ENCODE results near the gene DGKQ. TPM values are rescaled to one million over a fixed set of nuclear protein-coding genes. Genes with fewer than 3 reads are reported as not detected.

The DGKQ gene
- total and polyA plus RNA-seq, 2 of the 13 experiments (the other 11 are each of a cell fraction or from before 2014, with no cell fraction given), result 4.5 to 7.2 TPM

DNA sequence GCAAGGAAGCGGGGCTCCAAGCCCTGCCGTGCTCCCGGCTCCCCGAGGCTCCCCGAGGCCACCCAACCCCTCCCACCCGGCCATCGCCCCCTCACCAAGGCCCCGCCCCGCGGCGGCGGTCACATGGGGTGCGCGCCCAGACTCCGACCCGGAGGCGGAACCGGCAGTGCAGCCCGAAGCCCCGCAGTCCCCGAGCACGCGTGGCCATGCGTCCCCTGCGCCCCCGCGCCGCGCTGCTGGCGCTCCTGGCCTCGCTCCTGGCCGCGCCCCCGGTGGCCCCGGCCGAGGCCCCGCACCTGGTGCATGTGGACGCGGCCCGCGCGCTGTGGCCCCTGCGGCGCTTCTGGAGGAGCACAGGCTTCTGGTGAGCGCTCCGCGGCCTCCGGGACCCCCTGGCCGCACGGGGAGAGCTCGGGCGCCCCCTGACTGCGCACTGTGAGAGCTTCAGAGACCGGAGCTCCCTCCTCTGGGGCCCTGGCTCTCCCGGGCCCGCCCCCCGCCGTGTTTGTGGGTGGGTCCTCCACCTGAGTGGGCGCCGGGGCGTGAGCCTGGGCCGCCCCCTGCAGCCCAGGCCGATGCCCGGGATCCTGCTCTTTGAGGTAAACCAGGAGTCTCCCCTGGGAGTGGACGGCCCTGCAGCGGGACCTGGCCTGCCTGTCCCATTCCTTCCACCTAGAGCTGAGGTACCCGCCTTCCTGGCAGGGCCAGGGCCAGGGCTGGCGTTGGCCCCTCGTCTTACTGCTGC is 13.7 kb upstream of the DGKQ start, which contains the start of gene IDUA (continued):
- TF ChIP-seq, protein P1, sequence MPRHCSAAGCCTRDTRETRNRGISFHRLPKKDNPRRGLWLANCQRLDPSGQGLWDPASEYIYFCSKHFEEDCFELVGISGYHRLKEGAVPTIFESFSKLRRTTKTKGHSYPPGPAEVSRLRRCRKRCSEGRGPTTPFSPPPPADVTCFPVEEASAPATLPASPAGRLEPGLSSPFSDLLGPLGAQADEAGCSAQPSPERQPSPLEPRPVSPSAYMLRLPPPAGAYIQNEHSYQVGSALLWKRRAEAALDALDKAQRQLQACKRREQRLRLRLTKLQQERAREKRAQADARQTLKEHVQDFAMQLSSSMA (CRISPR knock-in tag; IDR thresholded peaks at IDR 0.05), result peak; percentile 49; the same call in 1 of the 2 replicates
- TF ChIP-seq DPF2 (CRISPR knock-in tag; IDR thresholded peaks at IDR 0.05; ENCODE audit: borderline replicate concordance, low read depth), result 0 out of 2 replicates have a peak, but pooled peaks have one; percentile 15
- TF ChIP-seq ZNF747 (CRISPR knock-in tag; IDR thresholded peaks at IDR 0.05; ENCODE audit: borderline replicate concordance), result peak; percentile 50; the same call in 1 of the 2 replicates
- TF ChIP-seq, protein P2, sequence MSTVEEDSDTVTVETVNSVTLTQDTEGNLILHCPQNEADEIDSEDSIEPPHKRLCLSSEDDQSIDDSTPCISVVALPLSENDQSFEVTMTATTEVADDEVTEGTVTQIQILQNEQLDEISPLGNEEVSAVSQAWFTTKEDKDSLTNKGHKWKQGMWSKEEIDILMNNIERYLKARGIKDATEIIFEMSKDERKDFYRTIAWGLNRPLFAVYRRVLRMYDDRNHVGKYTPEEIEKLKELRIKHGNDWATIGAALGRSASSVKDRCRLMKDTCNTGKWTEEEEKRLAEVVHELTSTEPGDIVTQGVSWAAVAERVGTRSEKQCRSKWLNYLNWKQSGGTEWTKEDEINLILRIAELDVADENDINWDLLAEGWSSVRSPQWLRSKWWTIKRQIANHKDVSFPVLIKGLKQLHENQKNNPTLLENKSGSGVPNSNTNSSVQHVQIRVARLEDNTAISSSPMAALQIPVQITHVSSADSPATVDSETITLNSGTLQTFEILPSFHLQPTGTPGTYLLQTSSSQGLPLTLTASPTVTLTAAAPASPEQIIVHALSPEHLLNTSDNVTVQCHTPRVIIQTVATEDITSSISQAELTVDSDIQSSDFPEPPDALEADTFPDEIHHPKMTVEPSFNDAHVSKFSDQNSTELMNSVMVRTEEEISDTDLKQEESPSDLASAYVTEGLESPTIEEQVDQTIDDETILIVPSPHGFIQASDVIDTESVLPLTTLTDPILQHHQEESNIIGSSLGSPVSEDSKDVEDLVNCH (CRISPR knock-in tag; IDR thresholded peaks at IDR 0.05), result no peak
- peak; percentile 76 for TF ChIP-seq POLR2G (IDR thresholded peaks at IDR 0.05; ENCODE audit: low read depth, low read length)
- TF ChIP-seq ZNF746 (CRISPR knock-in tag; IDR thresholded peaks at IDR 0.05), result peak; percentile 72; the same call in 1 of the 2 replicates
- no peak for TF ChIP-seq ARNTL (CRISPR knock-in tag; IDR thresholded peaks at IDR 0.05)
- TF ChIP-seq HOXA9 (CRISPR knock-in tag; IDR thresholded peaks at IDR 0.05; ENCODE audit: borderline replicate concordance), result no peak
- TF ChIP-seq, protein P3, sequence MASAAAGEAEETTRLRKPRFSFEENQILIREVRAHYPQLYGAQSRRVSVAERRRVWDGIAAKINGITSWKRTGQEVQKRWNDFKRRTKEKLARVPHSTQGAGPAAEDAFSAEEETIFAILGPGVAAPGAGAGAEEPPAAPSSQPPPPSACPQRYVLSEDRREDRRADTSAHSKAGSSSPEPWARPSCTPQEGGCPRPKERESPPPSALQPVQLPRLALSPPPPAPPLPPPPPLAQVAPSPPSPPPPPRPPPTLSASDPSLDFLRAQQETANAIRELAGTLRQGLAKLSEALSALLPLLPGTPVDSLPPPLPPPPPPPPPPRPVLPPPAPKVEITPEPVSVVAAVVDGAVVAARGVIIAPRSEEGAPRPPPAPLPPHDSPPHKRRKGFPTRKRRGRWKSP (CRISPR knock-in tag; IDR thresholded peaks at IDR 0.05), result no peak
- TF ChIP-seq HOXA5 (CRISPR knock-in tag; IDR thresholded peaks at IDR 0.05), result peak; percentile 57; the same call in 1 of the 2 replicates
- TF ChIP-seq ZNF724P (CRISPR knock-in tag; IDR thresholded peaks at IDR 0.05; ENCODE audit: borderline replicate concordance), result peak; percentile 19; the same call in 1 of the 2 replicates
- no peak for TF ChIP-seq KLF11 (CRISPR knock-in tag; IDR thresholded peaks at IDR 0.05)
- 0 out of 2 replicates have a peak, but pooled peaks have one; percentile 18 for TF ChIP-seq BCL6 (CRISPR knock-in tag; IDR thresholded peaks at IDR 0.05)
- TF ChIP-seq ZNF670 (CRISPR knock-in tag; IDR thresholded peaks at IDR 0.05; ENCODE audit: borderline replicate concordance), result peak; percentile 56; the same call in 1 of the 2 replicates
- TF ChIP-seq AGO2 (optimal IDR thresholded peaks at IDR 0.05; ENCODE audit: low read depth, low read length), result peak; percentile 100
- no peak for TF ChIP-seq NFIC (IDR thresholded peaks at IDR 0.05; ENCODE audit: low read length)
- TF ChIP-seq SIX1 (CRISPR knock-in tag; IDR thresholded peaks at IDR 0.05; ENCODE audit: borderline replicate concordance), result no peak
- TF ChIP-seq, protein P4, sequence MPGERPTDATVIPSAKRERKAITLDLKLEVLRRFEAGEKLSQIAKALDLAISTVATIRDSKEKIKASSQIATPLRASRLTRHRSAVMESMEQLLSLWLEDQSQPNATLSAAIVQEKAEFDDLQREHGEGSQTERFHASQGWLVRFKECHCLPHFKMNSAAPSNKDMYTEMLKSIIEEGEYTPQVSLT (CRISPR knock-in tag; IDR thresholded peaks at IDR 0.05; ENCODE audit: borderline replicate concordance, low read depth), result no peak; the same call in 1 of the 2 replicates
- TF ChIP-seq, protein P5, sequence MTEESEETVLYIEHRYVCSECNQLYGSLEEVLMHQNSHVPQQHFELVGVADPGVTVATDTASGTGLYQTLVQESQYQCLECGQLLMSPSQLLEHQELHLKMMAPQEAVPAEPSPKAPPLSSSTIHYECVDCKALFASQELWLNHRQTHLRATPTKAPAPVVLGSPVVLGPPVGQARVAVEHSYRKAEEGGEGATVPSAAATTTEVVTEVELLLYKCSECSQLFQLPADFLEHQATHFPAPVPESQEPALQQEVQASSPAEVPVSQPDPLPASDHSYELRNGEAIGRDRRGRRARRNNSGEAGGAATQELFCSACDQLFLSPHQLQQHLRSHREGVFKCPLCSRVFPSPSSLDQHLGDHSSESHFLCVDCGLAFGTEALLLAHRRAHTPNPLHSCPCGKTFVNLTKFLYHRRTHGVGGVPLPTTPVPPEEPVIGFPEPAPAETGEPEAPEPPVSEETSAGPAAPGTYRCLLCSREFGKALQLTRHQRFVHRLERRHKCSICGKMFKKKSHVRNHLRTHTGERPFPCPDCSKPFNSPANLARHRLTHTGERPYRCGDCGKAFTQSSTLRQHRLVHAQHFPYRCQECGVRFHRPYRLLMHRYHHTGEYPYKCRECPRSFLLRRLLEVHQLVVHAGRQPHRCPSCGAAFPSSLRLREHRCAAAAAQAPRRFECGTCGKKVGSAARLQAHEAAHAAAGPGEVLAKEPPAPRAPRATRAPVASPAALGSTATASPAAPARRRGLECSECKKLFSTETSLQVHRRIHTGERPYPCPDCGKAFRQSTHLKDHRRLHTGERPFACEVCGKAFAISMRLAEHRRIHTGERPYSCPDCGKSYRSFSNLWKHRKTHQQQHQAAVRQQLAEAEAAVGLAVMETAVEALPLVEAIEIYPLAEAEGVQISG (CRISPR knock-in tag; IDR thresholded peaks at IDR 0.05), result peak; percentile 75
- TF ChIP-seq ZNF20 (CRISPR knock-in tag; IDR thresholded peaks at IDR 0.05), result no peak
- no peak for TF ChIP-seq ZNF12 (CRISPR knock-in tag; IDR thresholded peaks at IDR 0.05)
- no peak for TF ChIP-seq ZBTB21 (CRISPR knock-in tag; IDR thresholded peaks at IDR 0.05)
